ENCODE data around the gene FADS2. TPM values are rescaled to one million over a fixed set of nuclear protein-coding genes. Genes with fewer than 3 reads are reported as not detected.

The FADS2 gene
- total and polyA plus RNA-seq, 2 experiments from 2014 or later = 124 to 392 TPM

GRCh38 chr11:61901397-61901796, 73.3 kb downstream of the FADS2 start:
- Mint-ChIP-seq H3K4me3 (no peak overlapping the region), H3K4me1 (peaks cover 36% of the 10 kb centered on the region), H3K27me3 (ENCODE audit: insufficient read depth, low read depth, poor library complexity) (peaks cover 13% of the 10 kb centered on the region), H3K9me3 (no peaks in the 10 kb centered on the region), H3K27ac (no peak overlapping the region), H3K36me3 (ENCODE audit: low read depth) (no peaks in the 10 kb centered on the region)
- Histone ChIP-seq H3K27ac (ENCODE audit: low read depth) (no peak overlapping the region), H3K79me2 (replicated peaks; ENCODE audit: insufficient read depth) (no peaks in the 10 kb centered on the region), H3F3A (replicated peaks; ENCODE audit: low read depth) (no peaks in the 10 kb centered on the region), H3K9me2 (ENCODE audit: insufficient read depth) (no peaks in the 10 kb centered on the region), H3K27me3 (ENCODE audit: insufficient read depth) (no peaks in the 10 kb centered on the region), H4K20me1 (replicated peaks; ENCODE audit: insufficient read depth) (no peaks in the 10 kb centered on the region), H3K36me3 (ENCODE audit: insufficient read depth) (no peaks in the 10 kb centered on the region), H2AFZ (no peak overlapping the region), H3K4me3 (no peak overlapping the region), H3K4me2 (no peak overlapping the region), H3K4me1 (ENCODE audit: insufficient read depth) (peaks cover 7% of the 10 kb centered on the region; the same call in 1 of the 2 replicates)
- TF ChIP-seq CREB1 (CRISPR knock-in tag; IDR thresholded peaks at IDR 0.05; ENCODE audit: low read depth) (no peak), CTCF (conservative IDR thresholded peaks at IDR 0.05; ENCODE audit: low read depth in 2 of 2) (peak in 1 of 2 experiments; percentile 52; a peak in 2 of 4 replicates)
- ATAC-seq (no peak), DNase-seq (ENCODE audit: low spot score) (no peak)

GRCh38 chr11:61902313-61902712, 74.2 kb downstream of the FADS2 start:
- H3K36me3 Mint-ChIP-seq (ENCODE audit: low read depth) = no peaks in the 10 kb centered on the region
- peaks cover 30% of the 10 kb centered on the region for H3K4me1 Mint-ChIP-seq
- Histone ChIP-seq H3F3A (replicated peaks; ENCODE audit: low read depth) (no peaks in the 10 kb centered on the region), H4K20me1 (replicated peaks; ENCODE audit: insufficient read depth) (no peaks in the 10 kb centered on the region), H3K4me2 (no peak overlapping the region), H3K4me1 (ENCODE audit: insufficient read depth) (peaks cover under 1% of the 10 kb centered on the region; the same call in 1 of the 2 replicates), H3K36me3 (ENCODE audit: insufficient read depth) (no peaks in the 10 kb centered on the region), H3K9me2 (ENCODE audit: insufficient read depth) (no peaks in the 10 kb centered on the region), H3K79me2 (replicated peaks; ENCODE audit: insufficient read depth) (no peaks in the 10 kb centered on the region), H3K27me3 (ENCODE audit: insufficient read depth) (no peaks in the 10 kb centered on the region), H3K27ac (ENCODE audit: low read depth) (no peak overlapping the region), H3K4me3 (no peak overlapping the region), H2AFZ (no peak overlapping the region)
- no peak overlapping the region for H3K4me3 Mint-ChIP-seq
- H3K27me3 Mint-ChIP-seq (ENCODE audit: insufficient read depth, low read depth, poor library complexity) = peaks cover 15% of the 10 kb centered on the region
- no peak for ATAC-seq
- H3K9me3 Mint-ChIP-seq = no peaks in the 10 kb centered on the region; the same call in 2 of the 3 replicates
- no peak overlapping the region for H3K27ac Mint-ChIP-seq
- DNase-seq (ENCODE audit: low spot score) = no peak
- TF ChIP-seq ZNF114 (CRISPR knock-in tag; IDR thresholded peaks at IDR 0.05) (no peak), CREB1 (CRISPR knock-in tag; IDR thresholded peaks at IDR 0.05; ENCODE audit: low read depth) (no peak), REST (IDR thresholded peaks at IDR 0.05; ENCODE audit: unreplicated experiment) (no peak), ZNF331 (CRISPR knock-in tag; IDR thresholded peaks at IDR 0.05; ENCODE audit: low read depth) (no peak), ZNF462 (CRISPR knock-in tag; IDR thresholded peaks at IDR 0.05) (no peak), NANOG (IDR thresholded peaks at IDR 0.05; ENCODE audit: borderline replicate concordance) (no peak), ETS1 (IDR thresholded peaks at IDR 0.05) (no peak), JUNB (IDR thresholded peaks at IDR 0.05; ENCODE audit: unreplicated experiment) (no peak), POLR2AphosphoS5 (IDR thresholded peaks at IDR 0.05; ENCODE audit: low read depth) (no peak)
